ENCODE results near the gene INTU.

The INTU gene

DNA sequence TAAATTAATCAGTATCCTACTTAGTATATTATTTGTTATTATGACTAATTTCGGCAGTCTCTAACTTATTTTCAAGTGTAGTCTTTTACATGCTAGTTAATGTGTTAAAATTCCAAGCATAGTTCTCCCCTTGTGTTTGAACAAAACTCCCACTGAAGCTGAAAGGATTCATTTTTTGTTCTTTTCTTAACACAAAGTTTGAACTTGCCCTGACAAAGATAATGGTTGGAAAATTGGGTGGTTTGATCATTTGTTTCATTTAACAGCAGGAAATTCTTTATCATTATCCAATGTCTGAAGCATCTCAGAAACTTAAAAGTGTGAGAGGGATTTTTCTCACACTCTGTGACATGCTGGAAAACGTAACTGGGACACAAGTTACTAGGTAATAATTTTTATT lies 36.0 kb downstream of the INTU start:
- H3K4me3 ChIP-seq (ENCODE audit: low read depth, low read length), result no peak overlapping the region
- TF ChIP-seq CTCF (IDR thresholded peaks at IDR 0.05; ENCODE audit: insufficient read depth, low read length, missing control alignments), result no peak
- ChIA-PET POLR2A (no interaction called here), CTCF (interaction anchor here (1.2 kb wide), 1 partner anchor 17 kb away, joined by 6 read pairs; no protein-coding TSS in a partner anchor)
- DNase-seq (ENCODE audit: low read depth, low spot score), result no peak

DNA sequence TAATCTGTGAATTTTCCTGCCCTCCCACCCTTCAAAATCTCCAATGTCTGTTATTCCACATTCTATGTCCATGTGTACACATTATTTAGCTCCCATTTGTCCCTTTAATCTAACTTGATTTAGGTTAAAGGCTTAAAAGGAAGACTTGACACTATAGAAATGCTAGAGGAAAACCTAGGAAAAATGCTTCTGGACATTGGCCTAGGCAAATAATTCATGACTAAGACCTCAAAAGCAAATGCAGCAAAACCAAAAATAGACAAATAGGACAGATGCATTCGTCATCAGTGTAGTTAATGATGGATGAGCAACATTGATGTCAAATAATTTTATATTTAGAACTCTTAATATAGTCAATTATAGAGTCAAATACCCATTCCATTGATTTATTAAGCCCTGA lies 36.9 kb downstream of the INTU start:
- H3K4me3 ChIP-seq (ENCODE audit: low read depth, low read length), result no peak overlapping the region
- DNase-seq (ENCODE audit: low read depth, low spot score), result no peak
- TF ChIP-seq CTCF (IDR thresholded peaks at IDR 0.05; ENCODE audit: insufficient read depth, low read length, missing control alignments), result no peak
- ChIA-PET POLR2A (no interaction called here), CTCF (interaction anchor here (1.2 kb wide), 1 partner anchor 16 kb away, joined by 6 read pairs; no protein-coding TSS in a partner anchor)

DNA sequence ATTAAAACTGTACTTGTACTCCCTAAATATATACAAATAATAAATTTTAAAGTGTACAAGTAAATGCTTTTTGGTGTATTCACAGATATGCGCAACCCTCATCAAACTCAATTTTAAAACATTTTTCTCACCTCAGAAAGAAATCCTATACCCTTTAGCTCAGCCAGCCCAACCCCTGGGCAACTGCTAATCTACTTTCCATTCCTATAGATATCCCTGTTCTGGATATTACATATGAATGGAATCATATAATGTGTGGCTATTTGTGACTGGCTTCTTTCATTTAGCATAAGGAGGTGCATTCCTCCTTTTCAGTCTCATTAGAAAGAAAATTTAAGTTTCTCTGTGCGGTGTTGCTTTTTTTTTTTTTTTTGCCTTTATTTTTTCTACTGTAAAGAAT lies 39.4 kb downstream of the INTU start:
- no peak for DNase-seq (ENCODE audit: low read depth, low spot score)
- CTCF ChIA-PET, result no interaction called here
- POLR2A ChIA-PET, result no interaction called here
- no peak overlapping the region for H3K4me3 ChIP-seq (ENCODE audit: low read depth, low read length)
- TF ChIP-seq CTCF (IDR thresholded peaks at IDR 0.05; ENCODE audit: insufficient read depth, low read length, missing control alignments), result no peak

DNA sequence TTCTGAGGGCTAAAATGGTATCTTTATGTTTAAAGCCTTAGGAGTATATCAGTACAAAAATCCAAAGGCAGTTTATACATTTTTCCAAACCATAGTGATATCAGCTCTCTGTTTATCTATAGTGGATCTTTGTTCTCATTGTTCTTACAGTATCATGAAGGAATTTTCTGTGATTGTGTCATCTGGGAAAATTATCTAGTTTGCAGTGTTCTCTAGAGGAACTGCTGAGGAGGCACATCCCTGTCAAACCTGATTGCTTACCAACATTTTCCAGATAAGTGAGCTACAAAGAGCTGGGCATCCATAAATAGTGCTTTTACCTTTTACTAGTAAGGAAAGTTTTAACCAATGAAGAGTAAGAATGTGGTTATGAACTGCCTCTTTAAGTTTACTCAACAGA lies 52.5 kb downstream of the INTU start:
- CTCF ChIA-PET, result interaction anchor here (1.4 kb wide), 1 partner anchor 16 kb away, joined by 6 read pairs; no protein-coding TSS in a partner anchor
- POLR2A ChIA-PET, result no interaction called here
- no peak for DNase-seq (ENCODE audit: low read depth, low spot score)
- TF ChIP-seq CTCF (IDR thresholded peaks at IDR 0.05; ENCODE audit: insufficient read depth, low read length, missing control alignments), result no peak
- no peak overlapping the region for H3K4me3 ChIP-seq (ENCODE audit: low read depth, low read length)

GRCh38 chr4:127686658-127687057 lies 53.9 kb downstream of the INTU start:
- H3K4me3 ChIP-seq (ENCODE audit: low read depth, low read length), result no peak overlapping the region
- POLR2A ChIA-PET, result no interaction called here
- no peak for TF ChIP-seq CTCF (IDR thresholded peaks at IDR 0.05; ENCODE audit: insufficient read depth, low read length, missing control alignments)
- CTCF ChIA-PET, result interaction anchor here (1.4 to 1.5 kb wide), 2 partner anchors 18 to 46 kb away, joined by 5 to 6 read pairs; no protein-coding TSS in a partner anchor
- DNase-seq (ENCODE audit: low read depth, low spot score), result no peak

- POLR2A ChIA-PET, result no interaction called here
- TF ChIP-seq CTCF (IDR thresholded peaks at IDR 0.05; ENCODE audit: insufficient read depth, low read length, missing control alignments), result no peak
- DNase-seq (ENCODE audit: low read depth, low spot score), result no peak
- CTCF ChIA-PET, result interaction anchor here (1.5 kb wide), 1 partner anchor 45 kb away, joined by 5 read pairs; no protein-coding TSS in a partner anchor
- no peak overlapping the region for H3K4me3 ChIP-seq (ENCODE audit: low read depth, low read length)
Measured at GRCh38 chr4:127687580-127687979, 54.8 kb downstream of the INTU start.

Data from AG04449 (cell line).